IPS-18c (cell line): ENCODE data around the gene CTDNEP1.

ENCODE experiments used
- H3K4me3 ChIP-seq: 2 replicates; pipeline ENCODE4 v1.7.0; 2013; ENCODE audit warnings: low read depth, mild to moderate bottlenecking, low read length, moderate library complexity; ENCODE audit not compliant: insufficient read depth
- H3K9me3 ChIP-seq: one replicate; pipeline ENCODE4 v1.6.1; 2013; ENCODE audit warnings: mild to moderate bottlenecking, low read length, moderate library complexity; ENCODE audit not compliant: control insufficient read depth, insufficient read depth

Gene CTDNEP1

DNA sequence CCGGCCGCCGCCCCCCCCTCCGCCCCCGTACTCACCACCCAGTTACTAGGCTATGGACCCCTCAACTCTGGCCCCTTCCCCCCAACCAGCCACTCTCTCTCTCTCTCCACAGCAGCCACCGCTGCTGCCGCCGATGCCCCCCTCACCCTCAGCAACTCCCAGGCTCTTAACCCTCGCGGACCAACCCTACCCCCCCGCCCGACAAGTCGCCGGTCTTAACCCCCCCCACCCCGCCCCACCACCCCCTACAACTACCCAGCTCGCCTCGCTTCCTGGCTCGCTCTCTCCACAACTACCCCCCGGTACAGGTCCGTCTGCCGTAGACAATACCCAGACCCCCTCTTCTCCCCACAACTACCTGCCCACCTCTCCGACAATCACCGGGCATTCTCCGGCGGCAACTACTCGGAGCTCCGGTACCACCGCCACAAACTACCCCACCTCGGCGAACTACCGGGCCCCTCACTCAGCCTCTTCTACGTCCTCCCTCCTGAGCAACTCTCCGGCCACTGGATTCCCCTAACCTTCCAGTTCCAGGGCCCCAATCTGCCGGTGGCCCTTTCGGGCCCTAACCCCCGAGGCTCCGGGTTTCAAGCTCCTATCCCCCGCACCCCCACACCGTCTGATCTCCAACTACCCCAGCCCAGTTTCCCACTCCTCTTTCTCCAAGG lies 13.0 kb downstream of the CTDNEP1 start:
- Histone ChIP-seq H3K9me3 (no peaks in the 10 kb centered on the region), H3K4me3 (peak overlapping the region; percentile 96)

DNA sequence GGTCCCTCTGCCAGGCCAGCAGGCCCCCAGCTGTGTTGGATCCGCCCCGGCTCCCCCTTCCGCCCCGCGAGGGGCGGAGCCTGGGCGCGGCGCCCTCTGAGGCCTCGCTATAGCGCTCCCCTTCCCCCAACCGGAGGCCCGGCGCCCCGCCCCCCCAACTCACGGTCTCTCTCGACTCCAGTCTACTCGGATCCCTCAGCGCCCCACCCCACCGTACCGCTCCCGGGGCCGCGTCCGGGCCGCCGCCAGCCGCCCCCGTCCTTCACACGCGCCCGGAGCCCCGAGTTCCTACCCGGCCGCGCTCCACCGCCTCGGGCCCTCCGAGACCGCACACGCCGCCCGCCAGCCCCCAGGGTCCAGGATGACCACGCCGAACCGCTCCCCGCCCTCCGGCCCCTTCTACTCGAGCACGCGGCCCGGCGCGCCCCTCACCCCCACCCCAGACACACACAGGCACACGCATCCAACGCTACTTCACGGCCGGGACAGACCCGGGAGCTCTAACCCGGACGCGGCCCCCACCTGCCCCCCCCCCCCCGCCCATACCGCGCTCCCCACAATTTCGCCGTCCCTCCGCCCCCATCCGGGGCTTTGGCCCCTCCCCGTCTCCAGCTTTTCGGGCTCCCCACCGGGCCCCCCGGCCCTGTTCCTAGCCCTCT lies 13.6 kb downstream of the CTDNEP1 start:
- Histone ChIP-seq H3K4me3 (peak overlapping the region; percentile 96), H3K9me3 (no peaks in the 10 kb centered on the region)

DNA sequence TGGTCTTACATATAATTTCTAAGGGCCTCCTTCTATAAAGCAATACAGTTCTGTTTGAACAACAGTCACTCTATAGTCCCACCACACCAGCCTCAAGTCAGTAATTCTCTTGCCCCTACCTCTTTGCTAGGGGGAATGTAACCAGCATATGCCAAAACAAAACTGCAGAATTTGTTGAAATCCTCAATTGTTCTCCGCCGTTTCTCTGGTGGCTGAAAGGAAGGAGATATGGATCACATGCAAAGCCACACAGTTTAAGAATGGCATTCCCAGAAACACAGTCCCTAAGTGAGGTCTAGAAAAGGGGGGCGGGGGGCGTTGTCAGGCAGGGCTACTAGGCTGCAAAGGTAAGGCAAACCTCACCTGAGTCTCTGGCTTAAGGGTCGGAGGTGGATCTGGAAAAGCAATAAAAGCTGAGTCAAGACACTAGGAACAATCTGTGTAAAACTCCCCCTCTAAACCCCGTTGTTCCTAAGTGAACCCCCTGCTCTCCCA lies 14.2 kb downstream of the CTDNEP1 start:
- H3K9me3 ChIP-seq = no peaks in the 10 kb centered on the region
- peak overlapping the region; percentile 75 for H3K4me3 ChIP-seq

DNA sequence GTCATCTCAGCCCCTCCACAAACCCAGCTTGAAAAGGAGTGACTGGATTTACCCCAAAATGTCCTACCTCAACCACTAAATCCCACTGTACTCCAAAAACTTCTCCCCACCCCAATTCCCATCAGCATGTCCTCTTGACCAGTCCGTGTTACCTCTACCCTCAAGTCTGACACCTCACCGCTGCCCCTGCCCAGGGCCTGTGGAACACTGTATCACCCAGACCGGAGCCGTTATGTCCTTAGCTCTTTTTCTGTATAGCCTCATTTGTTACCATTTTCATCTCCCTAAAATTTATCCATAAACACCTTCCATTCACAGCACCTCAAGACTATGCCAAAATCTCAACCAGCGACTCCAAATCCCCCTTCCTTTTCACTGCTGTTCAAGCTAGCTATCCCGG lies 14.7 kb downstream of the CTDNEP1 start:
- Histone ChIP-seq H3K4me3 (no peak overlapping the region), H3K9me3 (no peaks in the 10 kb centered on the region)

DNA sequence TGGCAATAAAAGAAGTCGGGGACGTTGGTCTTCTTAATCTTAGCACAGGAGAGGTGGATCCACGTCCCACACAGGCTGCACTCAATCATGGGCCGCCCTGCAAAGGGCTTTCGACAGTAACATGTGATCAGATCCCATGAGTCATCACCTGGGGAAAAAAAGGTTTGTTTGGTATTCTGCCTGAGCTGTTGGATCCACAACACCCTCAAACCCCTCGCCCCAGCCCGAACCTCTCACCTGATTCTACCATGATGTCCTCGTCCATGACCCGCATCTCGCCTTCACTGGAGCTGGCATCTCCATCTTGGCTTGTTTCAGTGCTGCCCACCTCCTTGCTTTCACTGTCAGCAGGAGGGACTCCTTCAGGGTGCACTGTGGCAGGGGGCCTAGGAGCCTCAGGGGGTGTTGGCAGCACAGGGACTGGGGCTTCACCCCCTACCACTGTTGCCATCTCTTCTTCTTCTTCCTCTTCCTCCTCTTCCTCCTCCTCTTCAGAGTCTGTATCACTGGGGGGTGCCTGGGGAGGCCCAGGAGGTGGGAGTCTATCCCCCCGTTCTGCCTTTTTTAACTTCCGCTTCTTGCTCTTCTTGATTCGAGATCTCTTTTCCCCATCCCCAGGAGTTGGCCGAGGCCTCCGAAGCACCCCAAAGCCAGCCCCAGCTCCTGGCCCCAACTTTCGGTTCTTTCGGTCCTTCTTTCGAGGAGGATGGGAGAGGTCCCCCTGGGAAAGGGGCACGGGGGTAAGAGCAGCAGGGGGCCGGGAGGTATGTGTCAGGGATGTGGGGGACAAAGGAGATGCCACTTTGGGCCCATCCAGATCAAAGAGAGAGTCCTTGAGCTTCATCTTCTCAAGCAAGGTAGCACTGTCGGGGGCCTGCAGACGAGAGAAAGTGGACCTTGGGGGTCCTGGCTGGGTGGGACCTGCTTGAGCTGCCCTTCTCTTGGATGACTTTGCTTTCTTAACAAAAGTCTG lies 15.6 kb downstream of the CTDNEP1 start:
- Histone ChIP-seq H3K9me3 (no peaks in the 10 kb centered on the region), H3K4me3 (no peak overlapping the region; the same call in 1 of the 2 replicates)

DNA sequence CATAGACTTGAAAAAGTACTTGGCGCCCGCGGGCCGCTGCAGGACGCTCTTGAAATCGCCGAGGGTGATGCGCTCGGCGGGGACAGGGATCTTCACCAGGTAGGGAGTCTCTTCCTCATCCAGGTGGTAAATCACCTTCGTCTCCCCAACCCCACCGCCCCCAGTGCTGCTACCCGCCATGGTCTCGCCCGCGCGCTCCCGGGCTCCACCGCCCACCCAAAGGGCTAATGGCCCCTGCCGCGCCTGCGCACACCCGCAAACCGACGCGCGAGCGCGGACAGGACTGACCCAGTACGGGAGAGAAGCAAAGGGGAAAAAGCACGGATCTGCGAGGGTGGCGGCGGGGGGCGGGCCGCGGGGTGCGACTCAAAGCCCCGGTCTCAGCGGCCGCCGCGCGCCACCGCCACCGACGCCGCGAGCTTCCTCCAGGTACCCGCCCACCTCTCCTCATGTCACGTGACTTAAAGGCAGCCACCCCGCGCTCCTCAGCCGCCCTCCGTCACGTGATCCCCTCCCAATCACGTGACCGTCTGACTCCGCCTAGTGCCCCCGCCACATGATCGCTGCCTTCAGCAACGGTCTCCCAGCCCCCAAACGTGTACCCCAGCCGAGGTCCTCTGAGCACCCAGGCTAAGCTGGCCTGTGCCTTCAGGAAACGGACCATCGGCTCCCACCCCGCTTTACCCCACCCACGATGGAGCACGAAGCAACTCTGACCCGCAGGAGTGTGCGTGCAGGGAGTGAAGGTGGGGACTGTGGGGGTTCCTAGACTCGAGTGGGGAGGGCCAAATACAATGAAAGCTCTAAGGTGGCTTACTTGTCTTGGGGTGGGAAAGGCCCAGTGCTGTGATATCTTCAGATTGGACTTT lies 17.2 kb downstream of the CTDNEP1 start, which contains the start of gene DVL2:
DVL2 (minus strand) TSS at position 435 of the 869 bp plus-strand sequence; CDS start at position 180, 255 bp downstream.
- Histone ChIP-seq H3K9me3 (no peaks in the 10 kb centered on the region), H3K4me3 (peak within 1 kb of the TSS; percentile 82)

DNA sequence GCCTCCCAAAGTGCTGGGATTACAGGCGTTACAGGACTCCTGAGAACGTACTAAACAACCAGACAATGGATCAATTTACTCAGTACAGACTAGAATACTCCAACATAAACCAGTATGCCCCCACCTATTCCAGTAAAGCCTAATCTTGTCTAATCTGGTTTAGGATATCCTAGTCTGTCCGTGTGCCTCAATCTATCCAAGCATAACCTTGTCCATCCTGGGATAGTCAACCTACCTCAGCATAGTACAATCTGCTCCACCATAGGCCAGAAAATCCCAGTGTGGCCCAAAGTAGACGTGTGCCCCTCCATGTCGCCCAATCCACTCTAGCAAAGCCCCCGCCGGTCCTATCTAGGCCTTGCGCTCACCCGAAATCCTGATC lies 17.8 kb downstream of the CTDNEP1 start:
- H3K9me3 ChIP-seq = no peaks in the 10 kb centered on the region

DNA sequence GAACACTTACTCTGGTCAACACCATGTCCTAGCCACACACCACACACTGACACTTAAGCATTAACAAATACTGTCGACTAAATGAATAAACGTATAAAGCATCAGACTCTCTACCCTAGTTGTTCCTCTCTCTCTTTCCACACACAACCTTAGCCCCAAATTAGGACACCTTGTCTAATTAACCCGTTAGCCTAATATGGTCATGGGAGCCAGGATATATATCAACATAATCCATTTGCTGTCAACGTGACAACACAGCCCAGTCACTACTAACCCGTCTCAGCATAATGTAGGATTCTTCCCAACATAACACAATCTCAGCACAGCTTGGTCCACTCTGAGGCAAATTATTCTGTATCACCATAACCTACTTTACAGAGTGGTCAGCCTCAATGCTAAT lies 19.4 kb downstream of the CTDNEP1 start:
- no peaks in the 10 kb centered on the region for H3K9me3 ChIP-seq

More for the DNA sequence above, 17.8 kb downstream of the CTDNEP1 start:
- peak overlapping the region; percentile 82 for H3K4me3 ChIP-seq

DNA sequence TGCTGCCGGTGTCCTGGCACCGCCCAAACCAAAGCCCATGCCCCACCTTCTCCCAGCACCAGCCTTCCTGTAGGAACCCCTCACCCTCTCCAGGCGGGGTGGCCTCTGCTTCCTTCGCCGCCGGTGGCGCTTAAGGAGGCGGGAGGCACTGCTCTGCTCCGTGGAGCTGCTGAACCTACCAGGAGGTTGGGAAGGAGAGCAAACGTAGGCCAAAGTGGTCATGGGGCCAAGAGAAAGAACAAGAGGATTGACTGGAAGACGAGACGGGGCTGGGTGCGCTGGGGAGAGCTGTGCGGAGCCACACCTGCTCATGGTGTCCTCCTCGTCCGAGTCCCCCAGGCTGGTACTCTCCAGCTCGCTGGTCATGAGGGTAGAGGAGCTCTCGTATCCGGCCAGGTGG lies 22.0 kb downstream of the CTDNEP1 start:
- Histone ChIP-seq H3K9me3 (no peaks in the 10 kb centered on the region), H3K4me3 (no peak overlapping the region)

More for the DNA sequence above, 19.4 kb downstream of the CTDNEP1 start:
- no peak overlapping the region for H3K4me3 ChIP-seq

DNA sequence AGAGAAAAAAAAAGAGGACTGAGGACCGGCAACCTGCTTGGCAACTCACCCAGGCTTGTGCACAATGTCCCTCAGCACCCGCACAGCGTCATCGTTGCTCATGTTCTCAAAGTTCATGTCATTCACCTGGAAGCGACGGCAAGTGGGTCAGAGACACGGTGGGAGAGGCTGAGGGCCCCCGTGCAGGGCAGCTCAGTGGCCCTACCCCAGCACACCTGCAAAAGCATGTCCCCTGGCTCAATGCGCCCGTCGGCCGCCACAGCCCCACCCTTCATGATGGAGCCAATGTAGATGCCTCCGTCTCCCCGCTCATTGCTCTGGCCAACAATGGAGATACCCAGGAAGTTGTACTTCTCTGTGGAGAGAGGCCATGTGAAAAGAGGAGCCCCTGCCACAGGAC lies 22.6 kb downstream of the CTDNEP1 start:
- Histone ChIP-seq H3K9me3 (no peaks in the 10 kb centered on the region), H3K4me3 (no peak overlapping the region)

DNA sequence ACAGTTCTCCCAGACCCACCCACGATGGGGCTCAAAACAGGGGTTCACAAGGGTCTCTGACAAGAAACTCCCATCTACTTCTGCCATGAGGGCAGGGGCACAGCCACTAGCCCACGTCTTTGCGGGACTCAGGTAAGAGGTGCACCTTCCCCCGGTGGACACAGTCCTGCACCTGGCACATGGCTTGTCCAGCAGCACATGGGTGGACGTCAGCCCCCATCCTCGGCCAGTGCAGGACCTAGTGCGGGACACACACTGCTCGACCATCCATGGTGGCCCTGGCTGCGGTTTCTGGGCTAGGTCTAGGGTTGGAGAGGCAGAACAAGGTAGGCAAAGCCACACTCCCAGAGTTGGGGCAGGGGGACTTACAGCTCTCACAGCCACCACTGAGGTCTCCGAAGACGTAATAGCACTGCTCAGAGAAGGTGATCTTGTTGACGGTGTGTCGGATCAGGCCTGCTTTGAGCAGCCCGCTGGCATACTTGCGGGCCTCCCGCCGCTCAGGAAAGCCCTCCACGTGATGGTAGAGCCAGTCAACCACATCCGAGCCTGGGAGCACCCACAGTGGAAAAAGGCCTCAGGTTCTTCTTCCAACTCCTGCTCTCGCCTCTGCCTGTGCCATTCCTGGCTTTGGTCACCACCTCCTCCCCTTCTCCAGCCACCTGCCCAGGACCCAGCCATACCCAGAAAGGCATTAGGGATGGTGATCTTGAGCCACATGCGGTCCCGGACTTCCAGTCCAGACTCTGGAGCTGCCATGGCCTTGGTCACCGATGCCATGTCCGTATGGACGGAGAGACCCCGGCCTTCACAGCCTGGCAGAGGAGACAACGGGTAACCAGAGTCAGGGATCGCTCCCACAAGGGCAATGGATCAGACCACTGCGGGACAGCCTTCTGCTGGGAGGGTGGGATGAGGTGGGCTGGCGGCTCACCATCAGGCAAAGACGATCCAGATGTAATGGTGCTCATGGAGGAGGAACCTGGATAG lies 24.5 kb downstream of the CTDNEP1 start:
- no peak overlapping the region for H3K4me3 ChIP-seq

DNA sequence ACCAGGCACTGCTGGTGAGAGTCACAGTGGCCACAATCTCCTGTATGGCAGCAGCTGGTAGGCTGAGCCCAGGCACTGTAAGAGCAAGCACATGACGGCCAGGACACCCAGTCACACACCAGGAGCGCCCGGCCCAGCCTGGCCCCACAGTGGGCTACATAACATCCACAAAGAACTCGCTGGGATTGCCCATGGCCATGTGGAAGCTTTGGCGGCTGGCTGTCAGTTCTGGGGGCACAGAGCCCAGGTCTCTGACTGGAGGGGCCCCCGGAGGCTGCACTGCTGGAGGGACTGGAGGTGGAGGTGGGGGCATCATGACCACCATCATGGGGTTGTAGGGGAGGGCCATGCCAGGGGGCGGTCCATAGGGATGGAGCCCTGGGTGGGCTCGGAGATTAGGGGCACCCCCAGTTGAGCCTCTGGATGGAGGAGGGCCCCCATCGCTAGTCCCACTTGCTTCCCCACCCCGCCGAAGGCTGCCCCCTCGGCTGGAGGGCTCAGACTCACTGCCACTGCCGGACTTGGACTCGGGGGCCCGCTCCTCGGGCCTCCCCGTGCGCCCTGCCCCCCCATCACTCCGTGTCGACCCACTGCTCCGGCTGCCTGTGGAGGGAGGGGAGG lies 25.7 kb downstream of the CTDNEP1 start:
- Histone ChIP-seq H3K4me3 (no peak overlapping the region), H3K9me3 (no peaks in the 10 kb centered on the region)

More for the DNA sequence above, 24.5 kb downstream of the CTDNEP1 start:
- H3K9me3 ChIP-seq = no peaks in the 10 kb centered on the region

DNA sequence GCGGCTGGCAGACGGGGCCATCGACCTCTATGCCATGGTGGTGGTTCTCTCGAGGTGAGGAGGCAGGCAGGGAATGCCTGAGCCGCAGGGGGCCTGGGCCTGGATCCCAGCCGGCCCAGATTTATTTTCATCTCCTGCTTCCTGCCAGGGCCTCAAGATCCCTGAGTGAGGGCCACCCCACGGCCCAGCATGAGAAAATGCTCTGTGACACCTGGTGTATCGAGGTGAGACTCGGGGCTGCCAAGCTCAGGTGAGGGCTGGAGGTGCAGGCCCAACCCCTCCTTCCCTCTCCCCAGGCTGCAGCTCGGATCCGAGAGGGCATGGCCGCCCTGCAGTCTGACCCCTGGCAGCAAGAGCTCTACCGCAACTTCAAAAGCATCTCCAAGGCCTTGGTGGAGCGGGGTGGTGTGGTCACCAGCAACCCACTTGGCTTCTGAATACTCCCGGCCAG lies 26.8 kb downstream of the CTDNEP1 start:
- no peaks in the 10 kb centered on the region for H3K9me3 ChIP-seq
- no peak overlapping the region for H3K4me3 ChIP-seq

DNA sequence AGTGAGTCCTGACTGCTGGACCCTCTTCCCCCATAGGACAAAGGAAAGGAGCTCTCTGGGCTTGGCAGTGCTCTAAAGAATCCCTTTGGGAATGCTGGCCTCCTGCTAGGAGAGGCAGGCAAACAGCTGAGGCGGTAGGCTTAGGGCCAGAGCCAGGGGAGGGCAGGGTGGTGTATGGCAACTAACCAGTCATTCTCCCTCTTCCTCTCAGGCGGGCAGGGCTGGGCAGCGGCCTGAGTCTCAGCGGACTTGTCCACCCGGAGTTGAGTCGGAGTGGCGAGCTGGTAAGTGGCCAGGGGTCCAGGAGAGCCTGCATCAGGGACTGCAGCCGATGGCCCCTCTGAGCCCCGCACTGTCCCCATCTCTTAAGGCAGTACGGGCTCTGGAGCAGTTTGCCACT lies 27.4 kb downstream of the CTDNEP1 start:
- Histone ChIP-seq H3K4me3 (no peak overlapping the region), H3K9me3 (no peaks in the 10 kb centered on the region)

DNA sequence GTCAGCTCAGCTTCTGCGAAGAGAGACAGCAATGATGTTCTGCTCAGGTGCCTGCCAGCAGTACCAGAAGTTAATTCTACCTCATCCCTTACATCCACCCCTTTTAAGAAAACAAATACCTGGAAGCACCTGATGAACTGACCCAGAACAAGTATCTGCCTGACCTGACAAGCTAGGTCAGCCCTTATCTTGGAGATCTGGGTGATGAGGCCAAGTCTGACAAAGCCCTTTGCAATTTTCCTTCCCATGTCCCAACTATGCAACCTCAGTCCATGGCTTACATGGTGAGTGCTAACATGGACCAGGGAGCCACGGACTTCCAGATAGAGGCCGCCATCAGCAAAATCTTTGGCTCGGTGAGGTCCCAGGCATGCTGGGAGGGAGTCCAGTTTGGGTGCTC lies 28.2 kb downstream of the CTDNEP1 start:
- no peaks in the 10 kb centered on the region for H3K9me3 ChIP-seq

More for the DNA sequence above, 28.2 kb downstream of the CTDNEP1 start:
- no peak overlapping the region for H3K4me3 ChIP-seq
